Cardiac fibroblast (primary cell): ENCODE data around the gene KHDC4.
A peak's percentile ranks its signal among the peaks of the same experiment; 100 is the strongest.
"Not testable (repeated sequence)": the region's sequence is repeated elsewhere in the genome, so short reads cannot be mapped to it uniquely, and the experiment has no call there.

Source experiments
- DNase-seq, 2 donors: peaks; one replicate each; pipeline versions ENCODE4 v3.0.0 to v3.0.0-alpha.2; 2010; ENCODE audit warnings: low read depth in 2 of 2
- H3K4me3 ChIP-seq, 2 donors: replicated peaks in 1 of 2; 1 replicate in 1 of 2; 2 replicates in 1 of 2; pipeline ENCODE4 v1.5.1; 2011; ENCODE audit warnings: low read depth in 2 of 2, low read length in 2 of 2, mild to moderate bottlenecking in 2 of 2, moderate library complexity in 1 of 2
- TF ChIP-seq, protein P1 (sequence below): IDR thresholded peaks from one replicate; pipeline ENCODE4 v1.5.1; 2011; ENCODE audit warnings: low read depth, mild to moderate bottlenecking, low read length, inconsistent platforms

Gene KHDC4

DNA sequence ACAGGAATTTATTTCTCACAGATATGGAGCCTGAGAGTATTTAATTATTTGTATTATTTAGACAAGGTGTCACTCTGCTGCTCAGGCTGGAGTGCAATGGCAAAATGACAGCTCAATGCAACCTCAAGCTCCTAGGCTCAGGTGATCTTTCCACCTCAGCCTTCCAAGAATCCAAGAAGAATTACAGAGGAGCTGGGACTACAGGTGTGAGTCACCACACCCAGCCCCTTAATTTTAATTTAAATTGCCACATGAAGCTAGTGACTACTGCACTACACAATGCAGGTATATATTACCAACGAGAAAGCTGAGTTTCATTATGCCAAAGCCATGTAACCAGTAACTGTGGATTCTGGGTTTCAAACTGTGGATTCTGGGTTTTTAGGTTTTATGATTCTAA lies 2.1 kb downstream of the KHDC4 start:
- H3K4me3 ChIP-seq: peak overlapping the region in 1 of 2 donors; percentile 5
- no peak for DNase-seq
- TF ChIP-seq, protein P1, sequence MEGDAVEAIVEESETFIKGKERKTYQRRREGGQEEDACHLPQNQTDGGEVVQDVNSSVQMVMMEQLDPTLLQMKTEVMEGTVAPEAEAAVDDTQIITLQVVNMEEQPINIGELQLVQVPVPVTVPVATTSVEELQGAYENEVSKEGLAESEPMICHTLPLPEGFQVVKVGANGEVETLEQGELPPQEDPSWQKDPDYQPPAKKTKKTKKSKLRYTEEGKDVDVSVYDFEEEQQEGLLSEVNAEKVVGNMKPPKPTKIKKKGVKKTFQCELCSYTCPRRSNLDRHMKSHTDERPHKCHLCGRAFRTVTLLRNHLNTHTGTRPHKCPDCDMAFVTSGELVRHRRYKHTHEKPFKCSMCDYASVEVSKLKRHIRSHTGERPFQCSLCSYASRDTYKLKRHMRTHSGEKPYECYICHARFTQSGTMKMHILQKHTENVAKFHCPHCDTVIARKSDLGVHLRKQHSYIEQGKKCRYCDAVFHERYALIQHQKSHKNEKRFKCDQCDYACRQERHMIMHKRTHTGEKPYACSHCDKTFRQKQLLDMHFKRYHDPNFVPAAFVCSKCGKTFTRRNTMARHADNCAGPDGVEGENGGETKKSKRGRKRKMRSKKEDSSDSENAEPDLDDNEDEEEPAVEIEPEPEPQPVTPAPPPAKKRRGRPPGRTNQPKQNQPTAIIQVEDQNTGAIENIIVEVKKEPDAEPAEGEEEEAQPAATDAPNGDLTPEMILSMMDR: no peak

DNA sequence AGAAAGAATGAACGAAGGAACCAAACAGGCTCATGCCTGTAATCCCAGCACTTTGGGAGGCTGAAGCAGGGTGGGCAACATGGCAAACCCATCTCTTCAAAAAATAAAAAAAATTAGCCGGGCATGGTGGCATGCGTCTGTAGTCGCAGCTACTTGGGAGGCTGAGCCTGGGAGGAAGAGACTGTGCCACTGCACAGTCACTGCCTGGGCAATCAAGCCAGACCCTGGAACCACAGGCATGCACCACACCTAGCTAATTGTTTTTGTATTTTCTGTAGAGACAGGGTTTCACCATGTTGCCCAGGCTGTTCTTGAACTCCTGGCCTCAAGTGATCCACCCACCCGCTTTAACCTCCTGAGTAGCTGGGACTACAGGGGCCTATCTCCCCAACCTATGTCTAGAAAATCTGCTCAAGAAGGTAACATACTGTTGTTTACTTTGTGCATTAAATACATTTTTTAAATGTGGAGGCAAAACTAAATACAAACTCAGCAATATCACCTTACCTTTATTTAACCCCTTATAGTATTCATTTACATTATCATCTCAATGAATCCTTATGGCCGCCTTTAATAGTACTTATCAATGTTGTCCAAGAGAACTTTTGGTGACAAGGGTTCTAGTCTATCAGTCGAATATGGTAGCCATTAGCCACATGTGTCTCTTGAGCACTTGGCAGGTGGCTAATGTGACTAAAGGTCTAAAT lies 2.7 kb downstream of the KHDC4 start:
- DNase-seq: peak in 1 of 2 donors; percentile 39
- TF ChIP-seq, protein P1: no peak
- H3K4me3 ChIP-seq: peak overlapping the region in 1 of 2 donors; percentile 34

DNA sequence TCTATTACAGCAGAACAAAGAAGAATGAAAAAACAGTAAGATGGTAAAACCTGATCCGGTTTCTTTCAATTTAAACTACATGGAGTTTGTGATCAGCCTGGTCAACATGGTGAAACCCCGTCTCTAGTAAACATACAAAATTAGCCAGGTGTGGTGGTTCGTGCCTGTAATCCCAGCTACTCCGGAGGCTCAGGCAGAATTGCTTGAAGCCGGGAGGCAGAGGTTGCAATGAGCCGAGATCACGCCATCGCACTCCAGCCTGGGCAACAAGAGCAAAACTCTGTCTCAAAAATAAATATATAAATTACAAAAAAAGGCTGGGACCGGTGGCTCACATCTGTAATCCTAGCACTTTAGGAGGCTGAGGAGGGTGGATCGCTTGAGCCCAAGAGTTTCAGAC lies 3.5 kb downstream of the KHDC4 start:
- peak overlapping the region in 1 of 2 donors; percentile 9 for H3K4me3 ChIP-seq
- DNase-seq: not testable (repeated sequence)

DNA sequence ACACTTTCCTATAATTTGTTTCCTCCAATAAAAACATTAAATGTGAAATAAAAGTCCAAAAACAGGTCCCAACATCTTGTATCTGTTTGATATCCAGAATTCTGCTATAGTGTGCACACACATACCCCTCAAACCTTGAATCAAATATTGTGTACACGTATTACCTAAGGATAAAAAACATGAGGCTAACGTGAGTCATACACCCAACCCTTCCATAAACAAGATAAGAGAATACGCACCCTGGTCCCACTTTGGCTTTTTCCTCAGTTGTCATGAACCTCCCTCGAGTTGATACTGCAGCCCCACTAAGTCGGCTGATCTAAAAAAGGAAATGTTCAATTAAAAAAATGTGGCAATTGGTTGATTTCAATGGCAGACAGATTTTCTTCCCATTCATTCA lies 5.2 kb downstream of the KHDC4 start:
- DNase-seq: peak in 1 of 2 donors; percentile 47
- H3K4me3 ChIP-seq: no peak overlapping the region
- TF ChIP-seq, protein P1: no peak

DNA sequence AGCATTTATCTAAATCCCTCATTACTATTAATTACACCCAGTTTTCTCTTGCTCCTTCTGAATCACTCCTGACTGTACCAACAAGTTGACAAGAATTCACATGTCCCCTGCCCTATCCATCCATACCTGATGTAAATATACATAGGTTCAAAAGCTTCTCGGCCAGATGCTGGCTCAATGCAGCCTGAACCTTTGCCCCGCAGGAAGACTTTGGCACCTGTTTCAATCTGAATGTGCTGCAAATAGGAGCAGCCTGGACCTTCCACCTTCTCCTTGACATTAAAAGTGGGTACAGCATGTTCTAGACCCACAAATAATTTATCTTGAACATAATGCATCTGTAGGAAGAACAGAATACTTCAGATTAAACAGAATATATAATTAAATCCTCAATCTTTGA lies 8.7 kb downstream of the KHDC4 start:
- TF ChIP-seq, protein P1: no peak

DNA sequence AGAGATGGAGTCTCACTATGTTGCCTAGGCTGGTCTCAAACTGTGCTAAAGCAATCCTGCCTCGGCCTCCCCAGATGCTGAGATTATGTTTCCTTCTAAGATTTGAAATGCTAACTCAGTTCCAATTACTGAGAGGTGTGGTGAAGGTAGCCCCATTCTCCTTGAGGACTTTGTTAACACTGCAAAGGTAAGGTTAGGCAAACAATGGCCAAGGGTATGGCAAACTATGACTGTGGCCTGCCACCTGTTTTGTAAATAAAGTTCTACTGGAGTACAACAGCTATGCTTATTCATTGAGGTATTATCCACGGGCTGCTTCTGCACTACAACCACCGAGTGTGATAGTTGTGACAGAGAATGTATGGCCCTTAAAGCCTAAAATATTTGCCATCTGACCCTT lies 13.5 kb downstream of the KHDC4 start:
- TF ChIP-seq, protein P1: no peak
- H3K4me3 ChIP-seq: no peak overlapping the region
- DNase-seq: no peak

More for the DNA sequence above, 8.7 kb downstream of the KHDC4 start:
- DNase-seq: no peak
- no peak overlapping the region for H3K4me3 ChIP-seq

DNA sequence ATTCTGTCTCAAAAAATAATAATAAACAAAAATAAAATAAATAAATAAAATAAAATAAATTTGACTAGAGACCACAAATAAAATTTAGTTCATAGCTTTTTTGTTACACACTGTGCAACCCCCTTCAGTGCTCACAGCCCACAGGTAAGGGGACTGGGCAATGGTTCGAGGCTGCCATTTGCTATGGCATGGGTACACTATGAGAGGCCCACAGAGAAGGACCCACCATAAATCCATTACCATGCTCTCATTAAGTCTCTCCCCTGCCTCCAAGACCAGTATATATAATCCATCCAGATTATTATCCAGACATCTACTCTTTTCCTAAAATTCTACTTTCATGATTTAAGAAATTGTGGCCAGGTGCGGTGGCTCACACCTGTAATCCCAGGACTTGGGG lies 14.4 kb downstream of the KHDC4 start:
- DNase-seq: no peak
- TF ChIP-seq, protein P1: no peak
- H3K4me3 ChIP-seq: no peak overlapping the region
